Heart right ventricle (tissue), 16 donors: ENCODE data around the gene MIB1. TPM values are rescaled to one million over a fixed set of nuclear protein-coding genes. Genes with fewer than 3 reads are reported as not detected.
A peak's percentile ranks its signal among the peaks of the same experiment; 100 is the strongest.

Source experiments
- ATAC-seq, 8 donors: fragments of 200-7000 bp; cut with Tn5 transposase; one replicate each; pipeline ENCODE4 v1.9.1; 2020; ENCODE audit warnings: mild to moderate bottlenecking in 8 of 8, moderate library complexity in 8 of 8, moderate number of reproducible peaks in 1 of 8
- DNase-seq, 2 donors: peaks; one replicate each; pipeline ENCODE4 v3.0.0-alpha.2; 2020
- H3K27ac ChIP-seq, 10 donors: fragments of 200-600 bp; sonication (generic) in 2 of 10; one replicate each; pipeline versions ENCODE4 v1.5.0 to v1.8.0; 2020 to 2022; ENCODE audit warnings: mild to moderate bottlenecking in 3 of 10
- H3K27me3 ChIP-seq, 7 donors: fragments of 200-600 bp; one replicate each; pipeline ENCODE4 v1.8.0; 2021 to 2022; ENCODE audit warnings: mild to moderate bottlenecking in 2 of 7
- H3K36me3 ChIP-seq, 9 donors: fragments of 200-600 bp; sonication (generic) in 1 of 9; one replicate each; pipeline versions ENCODE4 v1.5.0 to v1.8.0; 2020 to 2022; ENCODE audit warnings: mild to moderate bottlenecking in 2 of 9
- H3K4me1 ChIP-seq, 9 donors: fragments of 200-600 bp; sonication (generic) in 1 of 9; one replicate each; pipeline versions ENCODE4 v1.5.0 to v1.8.0; 2020 to 2022; ENCODE audit warnings: mild to moderate bottlenecking in 4 of 9
- H3K4me3 ChIP-seq, 10 donors: fragments of 200-600 bp; sonication (generic) in 2 of 10; one replicate each; pipeline versions ENCODE4 v1.5.0 to v1.8.0; 2020 to 2022; ENCODE audit warnings: mild to moderate bottlenecking in 7 of 10, moderate library complexity in 2 of 10
- H3K9me3 ChIP-seq, 11 donors: fragments of 200-600 bp in 10 of 11; sonication (generic) in 2 of 11; one replicate each; pipeline versions ENCODE4 v1.5.0 to v1.8.0; 2013 to 2022; ENCODE audit warnings: mild to moderate bottlenecking in 2 of 11, control low read depth in 1 of 11, moderate library complexity in 1 of 11
- WGBS, 2 donors: extraction: QIAGEN DNeasy Blood & Tissue Kit; methylation state at CpG; one replicate each; pipeline ENCODE4 v1.1.7; 2013; ENCODE audit warnings: inconsistent platforms in 1 of 2; 5-methylcytosine and 5-hydroxymethylcytosine counted together
- intact Hi-C, 10 donors: fragments of 100-400 bp; cut with DNase I; formaldehyde crosslinking; loops; one replicate each; pipeline versions ENCODE4 v1.11.1 to v1.14.2; 2022
- long read RNA-seq, 3 donors: library from polyadenylated mRNA; unstranded; transcript quantifications; one replicate each; pipeline ENCODE4 v2.0.0, GENCODE V29; 2020 to 2021
- polyA plus RNA-seq, 2 donors: library from polyadenylated mRNA; stranded (reverse); fragments of 200-250 nt; gene quantifications; one replicate each; pipeline ENCODE4 v1.2.3, GENCODE V29; 2013
- total RNA-seq, 10 donors: library from RNA; stranded (reverse); fragmentation: NEBNext Ultra II Directional in 3 of 10; extraction: Animal tissue kit (Norgen Biotek cat#: 25700) in 3 of 10; gene quantifications; one replicate each; pipeline versions ENCODE4 v1.2.1 to v1.2.4, GENCODE V29; 2021 to 2023
- TF ChIP-seq, protein P1 (sequence below), 9 donors: fragments of 200-600 bp; sonication (generic) in 2 of 9; IDR thresholded peaks; one replicate each; pipeline versions ENCODE4 v1.5.0 to v1.8.0; 2021 to 2022; ENCODE audit warnings: antibody characterized with exemption in 9 of 9, mild to moderate bottlenecking in 5 of 9, moderate library complexity in 1 of 9
- donor health status: Arrhythmogenic right ventricular cardiomyopathy.
- donor health status: ischemic (EF 13 %, LVEDD 7.1; RV severe dilation, severe dysfunction).
- donor health status: healthy with polysubstance abuse.
- donor health status: DM: no; HTN: yes; CAD: no.
- donor health status: DM: no; HTN: no; CAD: no.
- donor health status: ischemic (EF 25% LVEDD 6.9; RV normal size, moderate dysfunction).
- donor health status: ischemic (EF 25% LVEDD 5.7; RV mildly dilated, moderate dysfunction).
- donor health status: healthy.
- donor health status: DM: yes; HTN: yes; CAD: no.
- donor health status: Ischemic cardiomyopathy.
- donor health status: ischemic (EF 35%, LVEDD 5.7; RV mildly dilated, moderate dysfunction).
- donor health status: nonischemic (EF 11% LVEDD 7.7; RV severe dilation, severe dysfunction).
- donor health status: DM: yes; HTN: yes; CAD: no.
- donor health status: PGD.
- donor health status: ischemic (EF 29% LVEDD 5.4; RV normal size, mild dysfunction).
- donor health status: nonischemic (EF 23%, LVEDD 6.1; RV moderate dilation, normal function).

The MIB1 gene
- total RNA-seq = 10 to 100 TPM; 16.8 to 32.2 (median 26.2) TPM
- polyA plus RNA-seq = 1 to 10 TPM; 3.7 to 4.0 TPM
- long read RNA-seq, donor 1, full-length matches to known transcripts = 15 of 34 reads
- long read RNA-seq, donor 1, partial matches to known transcripts = 3 of 34 reads
- long read RNA-seq, donor 1, other reads (novel, unspliced or antisense) = 16 of 34 reads
- long read RNA-seq, donor 2, full-length matches to known transcripts = 18 of 45 reads
- long read RNA-seq, donor 2, partial matches to known transcripts = 4 of 45 reads
- long read RNA-seq, donor 2, other reads (novel, unspliced or antisense) = 23 of 45 reads
- long read RNA-seq, donor 3, partial matches to known transcripts = 3 of 12 reads
- long read RNA-seq, donor 3, other reads (novel, unspliced or antisense) = 9 of 12 reads

DNA sequence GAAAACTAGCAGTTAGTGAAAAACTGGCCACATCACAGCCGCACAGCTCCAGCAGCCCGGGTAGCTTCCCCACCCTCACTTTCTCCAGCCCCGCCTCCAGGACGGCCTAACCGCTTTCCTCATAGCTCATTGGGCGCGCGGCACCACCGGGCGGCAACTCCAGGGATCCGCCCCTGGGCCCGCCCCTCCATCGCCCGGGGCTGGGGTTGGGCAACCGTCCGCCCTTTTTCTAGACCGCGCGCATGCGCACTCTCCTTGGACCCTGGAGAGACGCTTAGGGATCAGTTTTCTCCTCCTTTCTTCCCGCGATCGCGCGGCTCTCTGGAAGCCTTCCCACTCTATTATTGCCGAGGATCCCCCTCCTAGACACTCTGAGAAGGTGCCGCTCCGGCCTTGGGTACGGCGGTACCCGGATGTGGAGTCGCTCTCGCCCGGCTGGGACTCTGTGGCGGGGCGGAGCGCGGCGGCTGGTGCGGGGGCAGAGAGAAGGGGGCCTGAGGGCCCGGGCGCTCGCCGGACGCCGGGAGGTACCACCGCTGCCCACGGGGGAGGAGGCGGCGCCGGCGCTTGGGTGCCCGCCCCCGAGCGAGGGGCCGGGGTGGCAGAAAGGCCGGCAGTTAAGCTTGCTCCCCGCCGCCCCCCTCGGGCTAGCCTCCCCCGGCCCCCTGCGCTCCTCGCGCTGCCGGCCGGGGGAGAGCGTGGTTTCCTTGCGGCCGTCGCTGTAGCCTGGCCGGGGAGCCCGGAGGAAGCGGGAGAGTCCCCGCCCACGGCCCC lies at the start of gene MIB1:
Gene MIB1, plus strand, starts transcription at position 255 of the 774 bp plus-strand sequence. CDS start 792 bp downstream, outside the sequence.
- intact Hi-C loops = loop anchor here in 6 of 10 donors (1.0 to 10.0 kb wide), 7 partner anchors 36 to 1234 kb away; partner anchors contain the start of genes ABHD3 (in 3 of the 6) and ESCO1 (in 2 of the 6)
- TF ChIP-seq, protein P1, sequence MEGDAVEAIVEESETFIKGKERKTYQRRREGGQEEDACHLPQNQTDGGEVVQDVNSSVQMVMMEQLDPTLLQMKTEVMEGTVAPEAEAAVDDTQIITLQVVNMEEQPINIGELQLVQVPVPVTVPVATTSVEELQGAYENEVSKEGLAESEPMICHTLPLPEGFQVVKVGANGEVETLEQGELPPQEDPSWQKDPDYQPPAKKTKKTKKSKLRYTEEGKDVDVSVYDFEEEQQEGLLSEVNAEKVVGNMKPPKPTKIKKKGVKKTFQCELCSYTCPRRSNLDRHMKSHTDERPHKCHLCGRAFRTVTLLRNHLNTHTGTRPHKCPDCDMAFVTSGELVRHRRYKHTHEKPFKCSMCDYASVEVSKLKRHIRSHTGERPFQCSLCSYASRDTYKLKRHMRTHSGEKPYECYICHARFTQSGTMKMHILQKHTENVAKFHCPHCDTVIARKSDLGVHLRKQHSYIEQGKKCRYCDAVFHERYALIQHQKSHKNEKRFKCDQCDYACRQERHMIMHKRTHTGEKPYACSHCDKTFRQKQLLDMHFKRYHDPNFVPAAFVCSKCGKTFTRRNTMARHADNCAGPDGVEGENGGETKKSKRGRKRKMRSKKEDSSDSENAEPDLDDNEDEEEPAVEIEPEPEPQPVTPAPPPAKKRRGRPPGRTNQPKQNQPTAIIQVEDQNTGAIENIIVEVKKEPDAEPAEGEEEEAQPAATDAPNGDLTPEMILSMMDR (IDR thresholded peaks at IDR 0.05) = peak in 1 of 9 donors; percentile 6
- ATAC-seq (peak; percentile 98 to 100 (median 100)), DNase-seq (peak; percentile 99)
- Histone ChIP-seq H3K9me3 (peaks cover 0 to 10% (median 0%) of the 10 kb centered on the region in 11 donors), H3K4me1 (peaks cover 0 to 44% (median 14%) of the 10 kb centered on the region in 9 donors), H3K27me3 (no peaks in the 10 kb centered on the region), H3K36me3 (no peaks in the 10 kb centered on the region), H3K4me3 (peak within 1 kb of the TSS; percentile 66 to 99 (median 89)), H3K27ac (peak within 1 kb of the TSS; percentile 83 to 99 (median 98))
- 0% methylated on average over 71 to 76 of the region's 76 CpGs for WGBS, 2 donors

DNA sequence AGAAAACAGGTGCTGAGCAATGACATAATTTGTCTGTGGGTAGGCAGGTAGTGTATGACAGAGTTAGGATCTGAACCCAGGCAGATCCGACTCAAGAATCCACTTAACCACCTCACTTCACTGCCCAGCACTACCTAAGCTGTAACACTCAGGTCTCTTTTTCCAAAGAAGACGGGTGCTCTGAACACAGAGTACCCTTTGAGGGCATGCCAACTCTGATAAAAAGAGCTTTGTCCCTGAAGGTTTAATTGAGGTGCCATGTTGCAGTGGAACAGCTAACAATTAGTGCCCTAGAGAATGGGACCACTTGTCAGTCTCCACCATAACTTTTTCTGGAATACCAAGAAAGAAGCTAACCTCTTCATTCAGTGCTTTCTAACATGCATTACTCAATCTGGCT lies 47.3 kb upstream of the MIB1 start:
- WGBS, 2 donors = 75 to 80% methylated on average over 2 of the region's 2 CpGs
- ATAC-seq (no peak), DNase-seq (no peak)
- Histone ChIP-seq H3K27me3 (no peaks in the 10 kb centered on the region), H3K36me3 (peaks cover 0 to 56% (median 4%) of the 10 kb centered on the region in 9 donors), H3K27ac (no peak overlapping the region), H3K4me1 (no peaks in the 10 kb centered on the region), H3K4me3 (no peak overlapping the region), H3K9me3 (peaks cover 0 to 29% (median 10%) of the 10 kb centered on the region in 11 donors)
- TF ChIP-seq, protein P1 (IDR thresholded peaks at IDR 0.05) = no peak
- intact Hi-C loops = no loop called here

DNA sequence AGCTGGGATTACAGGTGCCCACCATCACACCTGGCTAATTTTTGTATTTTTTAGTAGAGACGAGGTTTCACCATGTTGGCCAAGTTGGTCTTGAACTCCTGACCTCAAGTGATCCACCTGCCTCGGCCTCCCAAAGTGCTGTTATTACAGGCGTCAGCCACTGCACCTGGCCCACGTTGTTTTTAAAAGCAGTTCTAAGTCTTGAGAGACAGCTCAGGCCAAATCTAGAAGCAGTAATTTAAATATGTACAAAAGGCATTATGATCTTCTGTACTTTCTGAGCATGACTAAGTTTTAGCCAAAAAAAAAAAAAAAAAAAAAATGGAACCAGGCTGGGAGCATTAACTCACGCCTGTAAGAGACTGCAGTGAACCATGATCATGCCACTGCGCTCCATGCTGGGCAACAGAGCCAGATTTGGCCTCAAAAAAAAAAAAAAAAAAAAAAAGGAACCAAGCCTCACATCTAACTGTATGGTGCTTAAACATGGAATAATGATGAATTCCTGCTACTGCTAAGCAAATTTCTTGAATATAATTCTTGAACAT lies 40.0 kb upstream of the MIB1 start:
- intact Hi-C loops = loop anchor here in 5 of 10 donors (5.0 to 10.0 kb wide), 5 partner anchors 42 to 98 kb away; partner anchors contain the start of genes SNRPD1 (in 2 of the 5), ESCO1 (in 1 of the 5) and MIB1 (in 1 of the 5)
- no peak overlapping the region for H3K27ac ChIP-seq
- H3K4me1 ChIP-seq = peaks cover 0 to 23% (median 13%) of the 10 kb centered on the region in 9 donors
- no peak for ATAC-seq
- H3K36me3 ChIP-seq = peaks cover 0 to 49% (median 0%) of the 10 kb centered on the region in 9 donors
- no peaks in the 10 kb centered on the region for H3K27me3 ChIP-seq
- H3K4me3 ChIP-seq = no peak overlapping the region
- TF ChIP-seq, protein P1 (IDR thresholded peaks at IDR 0.05) = no peak
- H3K9me3 ChIP-seq = no peaks in the 10 kb centered on the region
- no peak for DNase-seq
- 95% methylated on average over 6 of the region's 6 CpGs for WGBS, 2 donors

DNA sequence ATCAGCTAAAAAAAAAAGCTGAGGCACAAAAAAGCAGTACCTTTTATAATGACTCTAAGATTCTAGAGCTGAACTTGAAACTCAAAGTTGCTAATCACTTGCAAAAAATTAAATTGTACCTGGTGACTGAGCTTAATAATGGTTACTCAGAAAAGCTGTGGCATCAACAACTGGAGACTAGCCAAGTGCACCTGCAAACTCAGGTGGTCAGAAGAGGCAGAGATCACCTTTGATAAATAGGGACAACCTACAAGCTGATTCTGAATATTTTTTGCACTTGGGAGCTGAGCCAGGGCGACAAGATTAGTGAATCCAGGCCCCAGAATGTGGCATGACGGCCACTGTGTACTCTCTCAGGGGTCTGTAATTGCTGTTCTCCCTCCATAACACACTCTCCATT lies 39.0 kb upstream of the MIB1 start:
- no peak overlapping the region for H3K4me3 ChIP-seq
- TF ChIP-seq, protein P1 (IDR thresholded peaks at IDR 0.05) = no peak
- no peaks in the 10 kb centered on the region for H3K9me3 ChIP-seq
- 94 to 97% methylated on average over 2 of the region's 2 CpGs for WGBS, 2 donors
- no peaks in the 10 kb centered on the region for H3K27me3 ChIP-seq
- no peak overlapping the region for H3K27ac ChIP-seq
- DNase-seq = no peak
- no peak for ATAC-seq
- peaks cover 0 to 48% (median 0%) of the 10 kb centered on the region in 9 donors for H3K36me3 ChIP-seq
- intact Hi-C loops = loop anchor here in 5 of 10 donors (5.0 to 10.0 kb wide), 5 partner anchors 41 to 99 kb away; partner anchors contain the start of genes SNRPD1 (in 2 of the 5), ESCO1 (in 1 of the 5) and MIB1 (in 1 of the 5)
- peaks cover 0 to 24% (median 13%) of the 10 kb centered on the region in 9 donors for H3K4me1 ChIP-seq
